ENCODE measurements around the gene RTL3.

The RTL3 gene

DNA sequence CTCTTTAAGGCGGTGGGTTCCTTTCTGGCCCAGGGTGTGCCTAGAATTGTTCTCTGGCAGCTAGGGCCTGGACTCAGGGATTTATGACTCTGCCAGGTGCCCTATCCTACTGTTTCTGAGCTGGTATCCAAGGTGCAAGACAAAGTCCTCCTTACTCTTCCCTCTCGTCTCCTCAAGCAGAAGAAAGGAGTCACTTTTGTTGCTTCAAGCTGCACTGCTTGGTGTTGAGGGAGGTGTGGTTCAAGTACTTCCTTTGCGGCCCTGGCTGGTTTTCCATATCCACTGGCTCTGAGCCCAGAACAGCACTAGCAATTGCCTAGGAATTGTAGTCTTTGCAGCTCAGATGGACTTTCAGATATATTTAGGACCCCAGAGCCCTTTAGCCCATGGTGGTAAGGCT lies 39.3 kb downstream of the RTL3 start:
- TF ChIP-seq ZNF274 (IDR thresholded peaks at IDR 0.05; ENCODE audit: low read depth, low read length) (no peak), YY1 (IDR thresholded peaks at IDR 0.05; ENCODE audit: insufficient read depth, insufficient read length) (no peak), SUZ12 (IDR thresholded peaks at IDR 0.05; ENCODE audit: extremely low read depth, insufficient read depth, insufficient read length) (no peak)
- Histone ChIP-seq H3K9ac (ENCODE audit: insufficient read length, low read depth) (no peak overlapping the region), H3K4me3 (ENCODE audit: insufficient read length, low read depth) (no peak overlapping the region)

DNA sequence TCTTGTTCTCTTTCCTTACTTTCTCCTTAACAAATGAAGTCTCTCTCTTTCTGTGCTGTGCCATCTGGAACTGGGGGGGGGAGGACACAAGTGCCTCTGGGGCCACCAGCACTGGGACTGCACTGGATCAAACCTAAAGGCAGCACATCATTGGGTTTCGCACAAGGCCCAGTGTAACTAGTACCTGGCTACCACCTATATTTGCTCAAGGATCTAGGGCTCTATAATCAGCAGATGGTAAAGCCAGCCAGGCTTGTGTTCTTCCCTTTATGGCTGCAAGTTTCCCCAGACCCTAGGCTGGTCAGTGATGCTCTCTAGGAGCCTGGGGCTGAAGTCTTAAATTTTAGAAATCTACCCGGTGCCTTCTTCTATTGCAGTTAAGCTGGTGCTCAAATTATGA lies 40.1 kb downstream of the RTL3 start:
- no peaks in the 10 kb centered on the region for H3K9me3 ChIP-seq (ENCODE audit: insufficient read depth, low read length)
- no peak for DNase-seq (ENCODE audit: low read depth, low spot score)
- TF ChIP-seq YY1 (IDR thresholded peaks at IDR 0.05; ENCODE audit: insufficient read depth, insufficient read length) (no peak), SUZ12 (IDR thresholded peaks at IDR 0.05; ENCODE audit: extremely low read depth, insufficient read depth, insufficient read length) (no peak), ZNF274 (IDR thresholded peaks at IDR 0.05; ENCODE audit: low read depth, low read length) (no peak)
- no peak overlapping the region for H3K4me3 ChIP-seq (ENCODE audit: insufficient read length, low read depth)
- H3K4me1 ChIP-seq (ENCODE audit: insufficient read depth, insufficient read length): no peaks in the 10 kb centered on the region
- no peaks in the 10 kb centered on the region for H3K27me3 ChIP-seq (ENCODE audit: insufficient read depth, insufficient read length)
- no peak overlapping the region for H3K9ac ChIP-seq (ENCODE audit: insufficient read length, low read depth)
- H3K36me3 ChIP-seq (ENCODE audit: insufficient read depth, insufficient read length, low read length): no peaks in the 10 kb centered on the region

More for the DNA sequence above, 39.3 kb downstream of the RTL3 start:
- no peak for DNase-seq (ENCODE audit: low read depth, low spot score)
- H3K9me3 ChIP-seq (ENCODE audit: insufficient read depth, low read length): no peaks in the 10 kb centered on the region
- H3K27me3 ChIP-seq (ENCODE audit: insufficient read depth, insufficient read length): no peaks in the 10 kb centered on the region
- no peaks in the 10 kb centered on the region for H3K36me3 ChIP-seq (ENCODE audit: insufficient read depth, insufficient read length, low read length)
- H3K4me1 ChIP-seq (ENCODE audit: insufficient read depth, insufficient read length): no peaks in the 10 kb centered on the region

DNA sequence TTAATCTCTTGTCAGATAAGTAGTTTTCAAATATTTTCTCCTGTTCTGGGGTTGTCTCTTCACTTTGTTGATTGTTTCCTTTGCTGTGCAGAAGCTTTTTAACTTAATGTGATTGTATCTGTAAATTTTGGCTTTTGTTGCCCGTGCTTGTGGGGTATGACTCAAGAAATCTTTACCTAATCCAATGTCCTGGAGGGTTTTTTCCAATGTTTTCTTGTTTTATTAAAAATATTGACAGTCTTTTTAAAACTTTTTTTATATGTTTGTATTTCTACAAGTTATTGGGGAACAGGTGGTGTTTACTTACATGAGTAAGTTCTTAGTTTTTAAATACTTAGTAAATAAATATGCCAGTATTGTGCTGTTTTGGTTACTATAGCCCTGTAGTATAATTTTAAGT lies 44.9 kb downstream of the RTL3 start:
- Histone ChIP-seq H3K4me3 (ENCODE audit: insufficient read length, low read depth) (no peak overlapping the region), H3K36me3 (ENCODE audit: insufficient read depth, insufficient read length, low read length) (no peaks in the 10 kb centered on the region), H3K9ac (ENCODE audit: insufficient read length, low read depth) (no peak overlapping the region), H3K27me3 (ENCODE audit: insufficient read depth, insufficient read length) (no peaks in the 10 kb centered on the region), H3K4me1 (ENCODE audit: insufficient read depth, insufficient read length) (no peaks in the 10 kb centered on the region), H3K9me3 (ENCODE audit: insufficient read depth, low read length) (no peaks in the 10 kb centered on the region)
- DNase-seq (ENCODE audit: low read depth, low spot score): no peak
- no peak for TF ChIP-seq YY1 (IDR thresholded peaks at IDR 0.05; ENCODE audit: insufficient read depth, insufficient read length)
